Panc1 (cell line): ENCODE measurements around the gene JPH2.

Source experiments
- CTCF ChIP-seq: fragments of 450-650 bp; IDR thresholded peaks from 2 replicates; pipeline ENCODE4 v1.5.1; 2017; ENCODE audit warnings: mild to moderate bottlenecking
- REST ChIP-seq, 2 experiments: IDR thresholded peaks; 2 replicates each; pipeline ENCODE4 v1.6.1; 2011 to 2012; ENCODE audit warnings: low read depth in 2 of 2, control low read depth in 1 of 2, low read length in 1 of 2, mild to moderate bottlenecking in 1 of 2, moderate library complexity in 1 of 2; ENCODE audit not compliant: insufficient read depth in 1 of 2

GRCh38 chr20:44200371-44200770 is 13.4 kb upstream of the JPH2 start:
- no peak for TF ChIP-seq CTCF
- no peak for TF ChIP-seq REST (IDR thresholded peaks at IDR 0.05; ENCODE audit: insufficient read depth in 1 of 2, low read depth in 2 of 2, low read length in 1 of 2)
